ENCODE measurements around the gene EMCN. TPM values are rescaled to one million over a fixed set of nuclear protein-coding genes. Genes with fewer than 3 reads are reported as not detected.
A peak's percentile ranks its signal among the peaks of the same experiment; 100 is the strongest.

The EMCN gene
- total RNA-seq, 2 donors from 2014 or later = not detected

GRCh38 chr4:100466501-100466900 lies 51.3 kb downstream of the EMCN start:
- ATAC-seq (no peak), DNase-seq (ENCODE audit: low spot score) (no peak)
- Mint-ChIP-seq H3K36me3 (no peaks in the 10 kb centered on the region), H3K27ac (no peak overlapping the region), H3K9me3 (peaks cover 3% of the 10 kb centered on the region), H3K4me1 (ENCODE audit: low read depth in 2 of 2) (no peaks in the 10 kb centered on the region), H3K27me3 (peaks cover 0 to 2% of the 10 kb centered on the region in 2 donors), H3K4me3 (no peak overlapping the region)

- Mint-ChIP-seq H3K27me3 (no peaks in the 10 kb centered on the region), H3K4me3 (no peak overlapping the region), H3K9me3 (peaks cover 6% of the 10 kb centered on the region), H3K36me3 (no peaks in the 10 kb centered on the region), H3K27ac (no peak overlapping the region), H3K4me1 (ENCODE audit: low read depth in 2 of 2) (peaks cover 15 to 17% of the 10 kb centered on the region in 2 donors)
- ATAC-seq (no peak), DNase-seq (ENCODE audit: low spot score) (no peak)
Observed at GRCh38 chr4:100461807-100462605, 55.8 kb downstream of the EMCN start.

GRCh38 chr4:100450449-100450848 lies 67.4 kb downstream of the EMCN start:
- Mint-ChIP-seq H3K36me3 (no peaks in the 10 kb centered on the region), H3K27me3 (peaks cover 2 to 15% of the 10 kb centered on the region in 2 donors), H3K4me1 (ENCODE audit: low read depth in 2 of 2) (no peaks in the 10 kb centered on the region), H3K27ac (no peak overlapping the region), H3K4me3 (no peak overlapping the region), H3K9me3 (peaks cover 5% of the 10 kb centered on the region)
- DNase-seq (ENCODE audit: low spot score) (no peak), ATAC-seq (no peak)

- Mint-ChIP-seq H3K36me3 (no peaks in the 10 kb centered on the region), H3K4me1 (ENCODE audit: low read depth in 2 of 2) (peaks cover 0 to 4% of the 10 kb centered on the region in 2 donors), H3K27me3 (no peaks in the 10 kb centered on the region), H3K27ac (no peak overlapping the region), H3K4me3 (no peak overlapping the region), H3K9me3 (no peaks in the 10 kb centered on the region)
- ATAC-seq (no peak), DNase-seq (ENCODE audit: low spot score) (no peak)
Observed at GRCh38 chr4:100431416-100431815, 86.4 kb downstream of the EMCN start.

- Mint-ChIP-seq H3K27ac (no peak overlapping the region), H3K4me1 (ENCODE audit: low read depth in 2 of 2) (peaks cover 0 to 4% of the 10 kb centered on the region in 2 donors), H3K4me3 (no peak overlapping the region), H3K9me3 (no peaks in the 10 kb centered on the region), H3K36me3 (no peaks in the 10 kb centered on the region), H3K27me3 (no peaks in the 10 kb centered on the region)
- ATAC-seq = no peak
- DNase-seq (ENCODE audit: low spot score) = no peak
Observed at GRCh38 chr4:100430451-100430850, 87.4 kb downstream of the EMCN start.

- Mint-ChIP-seq H3K36me3 (no peaks in the 10 kb centered on the region), H3K4me3 (no peak overlapping the region), H3K4me1 (ENCODE audit: low read depth in 2 of 2) (peaks cover 0 to 4% of the 10 kb centered on the region in 2 donors)
Observed at GRCh38 chr4:100429616-100430015, 88.2 kb downstream of the EMCN start.

GRCh38 chr4:100428051-100428450 lies 89.8 kb downstream of the EMCN start:
- DNase-seq (ENCODE audit: low spot score) (no peak), ATAC-seq (no peak)
- Mint-ChIP-seq H3K36me3 (no peaks in the 10 kb centered on the region), H3K27me3 (no peaks in the 10 kb centered on the region), H3K4me1 (ENCODE audit: low read depth in 2 of 2) (peaks cover 0 to 4% of the 10 kb centered on the region in 2 donors), H3K27ac (no peak overlapping the region), H3K9me3 (no peaks in the 10 kb centered on the region), H3K4me3 (no peak overlapping the region)

More at GRCh38 chr4:100429616-100430015, 88.2 kb downstream of the EMCN start:
- no peak overlapping the region for H3K27ac Mint-ChIP-seq
- DNase-seq (ENCODE audit: low spot score) (no peak), ATAC-seq (no peak)
- H3K27me3 Mint-ChIP-seq = no peaks in the 10 kb centered on the region
- no peaks in the 10 kb centered on the region for H3K9me3 Mint-ChIP-seq

- no peaks in the 10 kb centered on the region for H3K27me3 Mint-ChIP-seq
- H3K9me3 Mint-ChIP-seq = no peaks in the 10 kb centered on the region
- H3K27ac Mint-ChIP-seq = no peak overlapping the region
- H3K4me1 Mint-ChIP-seq (ENCODE audit: low read depth in 2 of 2) = peaks cover 0 to 4% of the 10 kb centered on the region in 2 donors
- ATAC-seq = no peak
- DNase-seq (ENCODE audit: low spot score) = no peak
- no peak overlapping the region for H3K4me3 Mint-ChIP-seq
- no peaks in the 10 kb centered on the region for H3K36me3 Mint-ChIP-seq
Observed at GRCh38 chr4:100424376-100424775, 93.4 kb downstream of the EMCN start.

- no peaks in the 10 kb centered on the region for H3K4me1 Mint-ChIP-seq (ENCODE audit: low read depth in 2 of 2)
- no peaks in the 10 kb centered on the region for H3K36me3 Mint-ChIP-seq
- ATAC-seq (no peak), DNase-seq (ENCODE audit: low spot score) (no peak)
- no peak overlapping the region for H3K4me3 Mint-ChIP-seq
- no peak overlapping the region for H3K27ac Mint-ChIP-seq
- peaks cover 0 to 2% of the 10 kb centered on the region in 2 donors for H3K27me3 Mint-ChIP-seq
- no peaks in the 10 kb centered on the region for H3K9me3 Mint-ChIP-seq
Observed at GRCh38 chr4:100422894-100423293, 94.9 kb downstream of the EMCN start.

GRCh38 chr4:100421361-100421978 lies 96.4 kb downstream of the EMCN start:
- DNase-seq (ENCODE audit: low spot score) (no peak), ATAC-seq (no peak)
- no peak overlapping the region for H3K27ac Mint-ChIP-seq
- no peak overlapping the region for H3K4me3 Mint-ChIP-seq
- H3K4me1 Mint-ChIP-seq (ENCODE audit: low read depth in 2 of 2) = no peaks in the 10 kb centered on the region
- H3K9me3 Mint-ChIP-seq = no peaks in the 10 kb centered on the region
- no peaks in the 10 kb centered on the region for H3K36me3 Mint-ChIP-seq
- H3K27me3 Mint-ChIP-seq = peaks cover 0 to 2% of the 10 kb centered on the region in 2 donors

GRCh38 chr4:100420571-100420970 lies 97.3 kb downstream of the EMCN start:
- Mint-ChIP-seq H3K27me3 (peaks cover 0 to 2% of the 10 kb centered on the region in 2 donors), H3K36me3 (no peaks in the 10 kb centered on the region), H3K9me3 (no peaks in the 10 kb centered on the region), H3K27ac (no peak overlapping the region), H3K4me3 (no peak overlapping the region), H3K4me1 (ENCODE audit: low read depth in 2 of 2) (no peaks in the 10 kb centered on the region)
- ATAC-seq = no peak
- DNase-seq (ENCODE audit: low spot score) = no peak

GRCh38 chr4:100417565-100417964 lies 100.3 kb downstream of the EMCN start:
- Mint-ChIP-seq H3K4me1 (ENCODE audit: low read depth in 2 of 2) (no peaks in the 10 kb centered on the region), H3K36me3 (no peaks in the 10 kb centered on the region), H3K9me3 (no peaks in the 10 kb centered on the region), H3K4me3 (no peak overlapping the region), H3K27me3 (peaks cover 0 to 2% of the 10 kb centered on the region in 2 donors), H3K27ac (no peak overlapping the region)
- ATAC-seq (no peak), DNase-seq (ENCODE audit: low spot score) (no peak)

GRCh38 chr4:100414016-100414790 lies 103.6 kb downstream of the EMCN start:
- DNase-seq (ENCODE audit: low spot score) (no peak), ATAC-seq (no peak)
- H3K36me3 Mint-ChIP-seq = no peaks in the 10 kb centered on the region
- no peaks in the 10 kb centered on the region for H3K4me1 Mint-ChIP-seq (ENCODE audit: low read depth in 2 of 2)
- no peak overlapping the region for H3K27ac Mint-ChIP-seq
- H3K9me3 Mint-ChIP-seq = no peaks in the 10 kb centered on the region
- H3K4me3 Mint-ChIP-seq = no peak overlapping the region
- peaks cover 0 to 2% of the 10 kb centered on the region in 2 donors for H3K27me3 Mint-ChIP-seq

- no peaks in the 10 kb centered on the region for H3K36me3 Mint-ChIP-seq
- H3K4me3 Mint-ChIP-seq = no peak overlapping the region
- peaks cover 4 to 9% of the 10 kb centered on the region in 2 donors for H3K27me3 Mint-ChIP-seq
- peak; percentile 61 to 66 for ATAC-seq
- H3K9me3 Mint-ChIP-seq = no peaks in the 10 kb centered on the region
- no peak overlapping the region for H3K27ac Mint-ChIP-seq
- peaks cover 0 to 3% of the 10 kb centered on the region in 2 donors for H3K4me1 Mint-ChIP-seq (ENCODE audit: low read depth in 2 of 2)
- DNase-seq (ENCODE audit: low spot score) = no peak
Observed at GRCh38 chr4:100391863-100392262, 126.0 kb downstream of the EMCN start.

Measured in natural killer cell treated with Interleukin-12 subunit alpha and Interleukin-12 subunit beta and Interleukin-15 and Interleukin-18, amount 100 ng/mL, for 72 hours (primary cell).